NB4 (cell line): Measurements from ENCODE around the gene CAMKMT.

Source experiments
- MYC ChIP-seq: IDR thresholded peaks from 2 replicates; pipeline ENCODE4 v1.6.1; 2011; ENCODE audit warnings: low read depth, low read length
- POLR2A ChIP-seq: IDR thresholded peaks from 2 replicates; pipeline ENCODE4 v1.6.1; 2011; ENCODE audit warnings: mild to moderate bottlenecking; ENCODE audit not compliant: insufficient read length; ENCODE audit errors: extremely low read depth
- TF ChIP-seq, protein P1 (sequence below): IDR thresholded peaks from one replicate; pipeline ENCODE4 v1.5.1; 2012; ENCODE audit warnings: low read depth, low read length
- TF ChIP-seq, protein P2 (sequence below): IDR thresholded peaks from 2 replicates; pipeline ENCODE4 v1.6.1; 2011; ENCODE audit warnings: low read depth, low read length

- TF ChIP-seq, protein P1, sequence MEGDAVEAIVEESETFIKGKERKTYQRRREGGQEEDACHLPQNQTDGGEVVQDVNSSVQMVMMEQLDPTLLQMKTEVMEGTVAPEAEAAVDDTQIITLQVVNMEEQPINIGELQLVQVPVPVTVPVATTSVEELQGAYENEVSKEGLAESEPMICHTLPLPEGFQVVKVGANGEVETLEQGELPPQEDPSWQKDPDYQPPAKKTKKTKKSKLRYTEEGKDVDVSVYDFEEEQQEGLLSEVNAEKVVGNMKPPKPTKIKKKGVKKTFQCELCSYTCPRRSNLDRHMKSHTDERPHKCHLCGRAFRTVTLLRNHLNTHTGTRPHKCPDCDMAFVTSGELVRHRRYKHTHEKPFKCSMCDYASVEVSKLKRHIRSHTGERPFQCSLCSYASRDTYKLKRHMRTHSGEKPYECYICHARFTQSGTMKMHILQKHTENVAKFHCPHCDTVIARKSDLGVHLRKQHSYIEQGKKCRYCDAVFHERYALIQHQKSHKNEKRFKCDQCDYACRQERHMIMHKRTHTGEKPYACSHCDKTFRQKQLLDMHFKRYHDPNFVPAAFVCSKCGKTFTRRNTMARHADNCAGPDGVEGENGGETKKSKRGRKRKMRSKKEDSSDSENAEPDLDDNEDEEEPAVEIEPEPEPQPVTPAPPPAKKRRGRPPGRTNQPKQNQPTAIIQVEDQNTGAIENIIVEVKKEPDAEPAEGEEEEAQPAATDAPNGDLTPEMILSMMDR = no peak
- TF ChIP-seq POLR2A = no peak
- TF ChIP-seq, protein P2, sequence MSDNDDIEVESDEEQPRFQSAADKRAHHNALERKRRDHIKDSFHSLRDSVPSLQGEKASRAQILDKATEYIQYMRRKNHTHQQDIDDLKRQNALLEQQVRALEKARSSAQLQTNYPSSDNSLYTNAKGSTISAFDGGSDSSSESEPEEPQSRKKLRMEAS = no peak
- no peak for TF ChIP-seq MYC
These were observed 199.2 kb downstream of the CAMKMT start for GRCh38 chr2:44560941-44561340.
